NCI-H1436 (cell line): ENCODE measurements around the gene ATF4.

ENCODE experiments used
- DNase-seq: peaks from one replicate; lab custom pipeline; 2025; lab: John Stamatoyannopoulos, UW

The ATF4 gene

DNA sequence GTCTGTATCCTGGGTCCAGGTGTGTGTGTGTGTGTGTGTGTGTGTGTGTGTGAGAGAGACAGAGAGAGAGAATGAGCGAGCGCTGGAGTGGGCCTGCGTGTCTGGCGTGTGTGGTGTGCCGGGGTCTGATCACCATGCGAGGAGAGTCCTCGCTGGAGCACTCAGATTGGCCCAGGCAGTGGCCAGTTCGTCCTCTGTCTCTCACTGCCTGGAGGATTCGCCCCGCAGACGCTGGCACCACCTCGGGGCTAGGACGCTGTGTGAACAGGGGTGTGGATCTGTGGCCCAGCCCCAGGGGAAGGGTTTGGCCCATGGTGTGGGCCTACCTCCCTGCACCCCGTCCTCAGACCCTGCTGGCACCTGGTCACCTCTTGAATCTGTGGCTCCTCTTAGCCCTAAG lies 38.6 kb downstream of the ATF4 start:
- DNase-seq = no peak

DNA sequence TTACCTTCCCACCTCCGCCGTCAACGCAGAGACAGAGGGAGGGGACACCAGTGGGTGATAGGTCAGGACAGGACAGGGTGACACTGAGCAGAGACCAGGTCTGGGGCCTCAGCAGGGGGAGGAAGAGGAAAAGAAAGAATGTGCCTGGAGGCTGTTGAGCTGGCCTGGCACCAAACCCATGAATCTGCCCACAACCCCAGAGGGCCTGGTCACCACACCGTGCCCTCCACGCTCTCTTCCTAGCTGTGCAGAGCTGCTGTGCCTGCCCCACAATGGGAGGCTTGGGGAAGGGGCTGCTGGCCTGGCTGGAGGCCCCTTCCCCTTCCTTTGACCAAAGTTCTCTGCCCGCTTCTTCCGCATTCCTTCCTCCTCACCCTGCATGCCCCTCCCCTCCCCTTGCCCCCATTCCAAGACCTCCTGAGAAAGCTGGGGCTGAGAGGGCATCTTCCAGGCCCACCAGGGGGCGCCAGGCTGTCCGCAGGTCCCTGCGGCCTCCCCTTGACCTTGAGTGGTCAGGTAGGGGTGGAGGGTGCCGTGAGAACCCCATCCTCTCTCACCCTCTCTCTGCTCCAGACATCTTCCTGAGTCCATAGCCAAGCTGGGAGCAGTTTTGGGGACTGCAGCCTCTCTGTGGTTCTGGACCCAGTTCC lies 39.2 kb downstream of the ATF4 start:
- no peak for DNase-seq

- DNase-seq = no peak
Observed at GRCh38 chr22:39560127-39560526, 39.8 kb downstream of the ATF4 start.

GRCh38 chr22:39562839-39563489 lies 42.6 kb downstream of the ATF4 start:
- DNase-seq = no peak

DNA sequence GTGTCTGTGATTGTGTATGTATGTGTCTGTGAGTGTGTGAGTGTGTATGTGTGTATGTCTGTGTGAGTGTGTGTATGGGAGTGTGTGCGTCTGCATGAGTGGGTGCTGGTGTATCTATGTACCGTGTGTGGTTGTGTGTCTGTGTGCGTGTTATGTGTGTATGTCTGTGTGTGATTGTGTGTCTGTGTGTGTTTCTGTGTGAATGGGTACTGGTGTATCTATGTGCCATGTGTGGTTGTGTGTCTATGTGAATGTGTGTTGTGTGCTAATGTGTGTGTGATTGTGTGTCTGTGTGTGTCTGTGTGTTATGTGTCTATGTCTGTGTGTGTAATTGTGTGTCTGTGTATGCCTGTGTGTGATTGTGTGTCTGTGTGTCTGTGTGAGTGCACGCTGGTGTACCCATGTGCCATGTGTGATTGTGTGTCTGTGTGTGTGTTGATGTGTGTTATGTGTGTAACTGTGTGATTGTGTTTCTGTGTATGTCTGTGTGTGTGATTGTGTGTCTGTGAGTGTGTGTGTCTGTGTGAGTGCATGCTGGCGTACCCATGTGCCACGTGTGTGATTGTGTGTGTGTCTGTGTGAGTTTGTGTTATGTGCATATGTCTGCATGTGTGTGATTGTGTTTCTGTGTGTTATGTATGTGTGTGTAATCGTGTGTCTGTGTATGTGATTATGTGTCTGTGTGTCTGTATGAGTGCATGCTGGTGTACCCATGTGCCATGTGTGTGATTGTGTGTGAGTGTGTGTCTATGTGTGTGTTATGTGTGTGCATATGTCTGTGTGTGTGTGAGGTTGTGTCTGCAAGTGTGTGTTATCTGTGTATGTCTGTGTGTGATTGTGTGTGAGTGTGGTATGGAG lies 43.4 kb downstream of the ATF4 start:
- DNase-seq = no peak

GRCh38 chr22:39565414-39565944 lies 45.1 kb downstream of the ATF4 start:
- DNase-seq = no peak

DNA sequence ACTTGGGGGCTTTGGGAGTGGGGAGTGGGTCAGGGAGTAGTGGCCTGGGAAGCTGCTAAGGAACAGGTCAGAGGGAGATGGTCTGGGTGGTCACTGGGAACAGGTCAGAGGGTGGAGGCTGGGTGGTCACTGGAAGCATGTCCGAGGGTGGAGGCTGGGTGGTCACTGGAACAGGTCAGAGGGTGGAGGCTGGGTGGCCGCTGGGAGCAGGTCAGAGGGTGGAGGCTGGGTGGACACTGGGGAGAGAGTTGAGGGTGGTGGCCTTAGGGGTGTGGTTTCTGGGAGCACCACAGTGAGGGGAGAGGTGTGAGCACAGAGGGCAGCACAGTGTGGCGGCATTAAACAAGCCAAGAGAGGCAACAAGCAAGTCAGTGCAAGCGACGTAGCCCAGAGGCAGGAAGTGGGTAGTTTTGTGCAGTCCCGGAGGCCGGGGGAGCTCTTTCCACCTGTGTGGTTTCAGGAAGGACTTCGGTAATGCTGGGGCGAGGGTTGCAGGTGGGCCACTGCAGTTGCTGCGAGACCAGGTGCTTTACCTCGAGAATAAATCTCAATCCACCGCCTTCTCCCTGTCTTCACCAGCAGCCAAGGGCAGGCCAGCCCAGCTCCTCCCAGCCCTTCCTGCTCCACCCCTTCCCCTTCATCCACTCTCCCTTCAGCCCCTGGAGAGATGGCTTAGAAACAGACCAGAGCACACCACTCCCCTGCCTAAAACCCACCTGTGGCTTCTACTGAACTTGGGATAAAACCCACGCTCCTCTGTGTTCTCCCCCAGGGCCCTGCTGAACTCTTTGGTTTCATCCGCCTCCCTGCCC lies 47.0 kb downstream of the ATF4 start:
- peak; percentile 1 for DNase-seq

GRCh38 chr22:39568278-39568981 lies 48.1 kb downstream of the ATF4 start:
- DNase-seq = no peak

GRCh38 chr22:39569066-39569465 lies 48.7 kb downstream of the ATF4 start:
- no peak for DNase-seq

GRCh38 chr22:39570226-39570625 lies 49.9 kb downstream of the ATF4 start:
- no peak for DNase-seq

GRCh38 chr22:39570665-39571064 lies 50.3 kb downstream of the ATF4 start, which contains the start of gene CACNA1I:
Gene CACNA1I, plus strand, starts transcription at chr22:39570753. Its CDS starts 0 bp downstream, at chr22:39570753.
- DNase-seq = no peak

DNA sequence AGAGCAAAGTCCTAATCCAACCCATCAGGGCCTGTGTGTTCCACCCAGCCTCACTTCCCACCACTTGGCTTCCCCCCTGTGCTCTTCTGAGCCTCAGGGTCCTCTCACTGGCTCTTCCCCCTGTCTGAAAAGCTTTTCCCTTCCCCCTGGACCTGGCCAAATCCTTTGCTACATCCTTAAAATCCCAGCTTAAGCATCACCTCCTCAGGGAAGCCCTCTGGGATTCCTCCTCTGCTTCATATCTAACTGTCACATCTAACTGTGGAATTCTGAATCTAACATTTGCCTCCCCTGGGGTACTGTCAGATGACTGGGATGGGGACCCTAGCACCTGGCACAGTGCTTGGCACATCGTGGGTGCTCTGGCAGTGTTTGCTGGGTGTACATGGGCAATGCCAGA lies 51.2 kb downstream of the ATF4 start:
- DNase-seq = no peak
